HFF-Myc (cell line): ENCODE data around the gene PARP8.

Experiments
- DNase-seq: peaks from one replicate; pipeline ENCODE4 v3.0.0-alpha.2; 2011; ENCODE audit warnings: low read depth; ENCODE audit errors: extremely low read depth
- H3K4me3 ChIP-seq: replicated peaks from 2 replicates; pipeline ENCODE4 v1.5.1; 2011; ENCODE audit warnings: low read depth, mild to moderate bottlenecking, control low read depth, low read length
- CTCF ChIP-seq: IDR thresholded peaks from 2 replicates; pipeline ENCODE4 v1.5.1; 2012; ENCODE audit warnings: mild to moderate bottlenecking, low read depth, low read length, control low read depth; ENCODE audit errors: missing control alignments

PARP8 gene

GRCh38 chr5:50863534-50864170 is 197.2 kb downstream of the PARP8 start:
- DNase-seq = no peak
- no peak for TF ChIP-seq CTCF
- no peak overlapping the region for H3K4me3 ChIP-seq

- TF ChIP-seq CTCF = no peak
- H3K4me3 ChIP-seq = no peak overlapping the region
These were observed 198.0 kb downstream of the PARP8 start for GRCh38 chr5:50864466-50864865.

GRCh38 chr5:50866415-50866814 is 200.0 kb downstream of the PARP8 start:
- DNase-seq = no peak
- no peak overlapping the region for H3K4me3 ChIP-seq
- no peak for TF ChIP-seq CTCF

More at GRCh38 chr5:50864466-50864865, 198.0 kb downstream of the PARP8 start:
- DNase-seq = no peak

- DNase-seq = no peak
- no peak for TF ChIP-seq CTCF
- no peak overlapping the region for H3K4me3 ChIP-seq
These were observed 200.7 kb downstream of the PARP8 start for GRCh38 chr5:50867140-50867539.

GRCh38 chr5:50873595-50874277 is 207.3 kb downstream of the PARP8 start:
- DNase-seq = no peak
- H3K4me3 ChIP-seq = no peak overlapping the region
- TF ChIP-seq CTCF = no peak

- no peak for DNase-seq
- no peak for TF ChIP-seq CTCF
- no peak overlapping the region for H3K4me3 ChIP-seq
These were observed 208.0 kb downstream of the PARP8 start for GRCh38 chr5:50874306-50875001.
